K562 (cell line): ENCODE data around the gene ZNF549. TPM values are rescaled to one million over a fixed set of nuclear protein-coding genes. Genes with fewer than 3 reads are reported as not detected.

Experiments
- BRF2 ChIP-seq: IDR thresholded peaks from 3 replicates; pipeline ENCODE4 v1.6.1; 2011; ENCODE audit warnings: borderline replicate concordance, mild to moderate bottlenecking; ENCODE audit not compliant: insufficient read length, insufficient read depth
- CREBBP ChIP-seq: IDR thresholded peaks from one replicate; pipeline ENCODE4 v1.6.1; 2012; ENCODE audit warnings: low read depth, mild to moderate bottlenecking, control low read depth, inconsistent platforms, low read length
- CXXC5 ChIP-seq: fragments of 250-450 bp; sonication (Bioruptor Pico); IDR thresholded peaks from 2 replicates; pipeline ENCODE4 v1.8.0; 2022; ENCODE audit warnings: inconsistent platforms, mild to moderate bottlenecking, moderate library complexity
- EZH2 ChIP-seq: IDR thresholded peaks from 2 replicates; pipeline ENCODE4 v1.6.1; 2012; ENCODE audit warnings: low read depth, mild to moderate bottlenecking, inconsistent platforms, low read length, borderline replicate concordance
- GABPA ChIP-seq: fragments of 200-800 bp; sonication (Bioruptor generic); conservative IDR thresholded peaks from 2 replicates; pipeline ENCODE4 v1.6.1; 2016; ENCODE audit warnings: low read depth, missing genetic modification characterization, missing compliant biosample characterization
- HLTF ChIP-seq: fragments of 450-650 bp; IDR thresholded peaks from 2 replicates; pipeline ENCODE4 v1.6.1; 2016
- NFE2L1 ChIP-seq: fragments of 450-650 bp; IDR thresholded peaks from 2 replicates; pipeline ENCODE4 v1.6.1; 2016; ENCODE audit warnings: missing genetic modification characterization, low read depth, mild to moderate bottlenecking, missing compliant biosample characterization, moderate library complexity, borderline replicate concordance
- PHF8 ChIP-seq: fragments of 200-600 bp; sonication (generic); IDR thresholded peaks from 2 replicates; pipeline ENCODE4 v1.6.1; 2012; ENCODE audit warnings: mixed run types, mild to moderate bottlenecking, inconsistent platforms, low read length, moderate library complexity, borderline replicate concordance
- RBBP5 ChIP-seq: fragments of 200-600 bp; sonication (generic); IDR thresholded peaks from 2 replicates; pipeline ENCODE4 v1.6.1; 2012; ENCODE audit warnings: borderline replicate concordance, mild to moderate bottlenecking, low read length, control low read depth, inconsistent platforms; ENCODE audit not compliant: insufficient read depth, poor library complexity, severe bottlenecking
- SIRT6 ChIP-seq: IDR thresholded peaks from one replicate; pipeline ENCODE4 v1.6.1; 2012; ENCODE audit warnings: low read depth, mild to moderate bottlenecking, control low read depth, inconsistent platforms, low read length, moderate library complexity
- SRSF1 ChIP-seq: fragments of 200-400 bp; formaldehyde crosslinking; IDR thresholded peaks from 2 replicates; pipeline ENCODE4 v1.6.1; 2017; ENCODE audit warnings: mild to moderate bottlenecking, low read depth, low read length, moderate library complexity
- ZBTB40 ChIP-seq, 2 experiments: fragments of 450-650 bp in 1 of 2; sonication (generic) in 1 of 2; formaldehyde crosslinking in 1 of 2; IDR thresholded peaks; 2 replicates each; pipeline versions ENCODE4 v1.7.1 to v1.9.0; 2016 to 2022; ENCODE audit warnings: inconsistent platforms in 1 of 2, mild to moderate bottlenecking in 1 of 2, missing genetic modification reagents in 1 of 2
- ZEB2 ChIP-seq: fragments of 450-650 bp; IDR thresholded peaks from 2 replicates; pipeline ENCODE4 v1.6.1; 2016
- ZNF239 ChIP-seq: fragments of 250-450 bp; sonication (Bioruptor Pico); IDR thresholded peaks from 2 replicates; pipeline ENCODE4 v1.4.0; 2020; ENCODE audit warnings: mild to moderate bottlenecking
- ZNF398 ChIP-seq: fragments of 250-450 bp; sonication (Bioruptor Pico); IDR thresholded peaks from 2 replicates; pipeline ENCODE4 v1.8.0; 2021; ENCODE audit warnings: moderate library complexity, mild to moderate bottlenecking, inconsistent platforms
- polyA plus RNA-seq, 8 experiments: library from polyadenylated mRNA; depleted of rRNA in 4 of 8; stranded (reverse) in 5 of 8; unstranded in 3 of 8; fragments of >200 nt; fragmentation: Nextera tagmentation in 2 of 8; fragmentation: Illumina TruSeq in 1 of 8; extraction: Ambion mirVana in 2 of 8; extraction: Trizol in 1 of 8; gene quantifications; 2 replicates each; pipeline versions ENCODE4 v1.2.1 to v1.2.3, GENCODE V29; 2011 to 2014; ENCODE audit warnings: inconsistent platforms in 1 of 8, missing spikeins in 1 of 8
- total RNA-seq, 7 experiments: library from RNA; depleted of rRNA in 6 of 7; stranded (reverse); fragments of >200 nt in 6 of 7; fragmentation: Illumina TruSeq in 2 of 7; extraction: Trizol in 2 of 7; gene quantifications; 2 replicates each; pipeline versions ENCODE4 v1.2.1 to v1.2.3, GENCODE V29; 2011 to 2021; ENCODE audit warnings: low replicate concordance in 1 of 7

ZNF549 gene
- total and polyA plus RNA-seq, 9 of the 15 experiments (the other 6 are each of a cell fraction or from before 2014, with no cell fraction given) = 0.03 to 0.68 (median 0.25) TPM

GRCh38 chr19:57527136-57527881 is at the start of gene ZNF549 (continued):
- TF ChIP-seq ZEB2 (no peak), ZNF398 (CRISPR knock-in tag) (no peak), SRSF1 (no peak), CREBBP (no peak), HLTF (no peak), PHF8 (no peak), RBBP5 (no peak), ZBTB40 (IDR thresholded peaks at IDR 0.05) (peak; percentile 85), ZBTB40 (CRISPR knock-in tag; IDR thresholded peaks at IDR 0.05) (no peak), GABPA (tag) (peak; percentile 67), SIRT6 (no peak), CXXC5 (CRISPR knock-in tag) (peak; percentile 64), NFE2L1 (tag) (no peak), EZH2 (no peak), BRF2 (no peak), ZNF239 (no peak)
